HepG2 (cell line): ENCODE data around the gene ERCC4. TPM values are rescaled to one million over a fixed set of nuclear protein-coding genes. Genes with fewer than 3 reads are reported as not detected.

ENCODE experiments used
- ARNT ChIP-seq: fragments of 450-650 bp; IDR thresholded peaks from 2 replicates; pipeline ENCODE4 v1.6.1; 2017
- DMAP1 ChIP-seq: IDR thresholded peaks from 2 replicates; pipeline ENCODE4 v1.6.1; 2016
- DZIP1 ChIP-seq: sonication (generic); formaldehyde crosslinking; IDR thresholded peaks from 2 replicates; pipeline ENCODE4 v1.5.0; 2020; ENCODE audit warnings: mild to moderate bottlenecking, missing genetic modification reagents
- EZH2 ChIP-seq: conservative IDR thresholded peaks from 2 replicates; pipeline ENCODE4 v1.6.1; 2012; ENCODE audit warnings: mild to moderate bottlenecking, low read depth, low read length, moderate library complexity
- FOXA3 ChIP-seq: IDR thresholded peaks from 2 replicates; pipeline ENCODE4 v1.6.1; 2016; ENCODE audit warnings: missing genetic modification reagents, missing compliant biosample characterization
- GZF1 ChIP-seq: sonication (generic); formaldehyde crosslinking; IDR thresholded peaks from 2 replicates; pipeline ENCODE4 v1.5.1; 2020; ENCODE audit warnings: mild to moderate bottlenecking, missing genetic modification reagents
- HDAC6 ChIP-seq: fragments of 200-600 bp; sonication (generic); IDR thresholded peaks from 2 replicates; pipeline ENCODE4 v1.7.0; 2017; ENCODE audit warnings: mild to moderate bottlenecking, antibody characterized with exemption, low read length, low read depth
- HNF1A ChIP-seq, 2 experiments: sonication (generic) in 1 of 2; formaldehyde crosslinking in 1 of 2; IDR thresholded peaks; 2 replicates each; pipeline versions ENCODE4 v1.4.0 to v1.6.1; 2016 to 2020; ENCODE audit warnings: borderline replicate concordance in 1 of 2, low read depth in 1 of 2, mild to moderate bottlenecking in 1 of 2, missing genetic modification reagents in 1 of 2
- ISX ChIP-seq: sonication (generic); formaldehyde crosslinking; conservative IDR thresholded peaks from 2 replicates; pipeline ENCODE4 v1.5.0; 2020; ENCODE audit warnings: missing genetic modification reagents
- KDM5A ChIP-seq: fragments of 200-600 bp; sonication (generic); IDR thresholded peaks from 2 replicates; pipeline ENCODE4 v1.7.0; 2018; ENCODE audit warnings: antibody characterized with exemption, mild to moderate bottlenecking, low read length, borderline replicate concordance
- MAF1 ChIP-seq: sonication (generic); formaldehyde crosslinking; IDR thresholded peaks from 2 replicates; pipeline ENCODE4 v1.5.0; 2020; ENCODE audit warnings: missing genetic modification reagents, borderline replicate concordance
- MLXIP ChIP-seq: sonication (generic); formaldehyde crosslinking; IDR thresholded peaks from 2 replicates; pipeline ENCODE4 v1.9.0; 2021; ENCODE audit warnings: missing genetic modification reagents, borderline replicate concordance
- ZNF230 ChIP-seq: sonication (generic); formaldehyde crosslinking; IDR thresholded peaks from 2 replicates; pipeline ENCODE4 v1.4.0; 2020; ENCODE audit warnings: mild to moderate bottlenecking, missing genetic modification reagents
- ZNF704 ChIP-seq: sonication (generic); formaldehyde crosslinking; IDR thresholded peaks from 2 replicates; pipeline ENCODE4 v1.8.1; 2023; ENCODE audit warnings: mild to moderate bottlenecking, inconsistent platforms, moderate library complexity, missing genetic modification reagents, borderline replicate concordance
- ZUFSP ChIP-seq: sonication (generic); formaldehyde crosslinking; IDR thresholded peaks from 2 replicates; pipeline ENCODE4 v1.9.0; 2021; ENCODE audit warnings: missing genetic modification reagents, mild to moderate bottlenecking, borderline replicate concordance
- polyA plus RNA-seq, 8 experiments: library from polyadenylated mRNA; depleted of rRNA in 3 of 8; stranded (reverse) in 7 of 8; unstranded in 1 of 8; fragments of >200 nt; fragmentation: Illumina TruSeq in 4 of 8; extraction: Trizol in 4 of 8; gene quantifications; 2 replicates each; pipeline versions ENCODE4 v1.2.1 to v1.2.3, GENCODE V29; 2011 to 2016; ENCODE audit warnings: low read depth in 4 of 8, missing spikeins in 1 of 8, mixed read lengths in 1 of 8; ENCODE audit not compliant: insufficient read depth in 1 of 8
- total RNA-seq, 5 experiments: library from RNA; depleted of rRNA; stranded (reverse); fragments of >200 nt; fragmentation: Illumina TruSeq; extraction: Trizol; gene quantifications; 2 replicates each; pipeline ENCODE4 v1.2.3, GENCODE V29; 2016; ENCODE audit warnings: low read depth in 1 of 5
- TF ChIP-seq, protein P1 (sequence below): sonication (generic); formaldehyde crosslinking; IDR thresholded peaks from 2 replicates; pipeline ENCODE4 v1.5.0; 2020; ENCODE audit warnings: missing genetic modification reagents

The ERCC4 gene
- total and polyA plus RNA-seq, 2 of the 13 experiments (the other 11 are each of a cell fraction or from before 2014, with no cell fraction given) = 5.4 to 15.2 TPM

- TF ChIP-seq HNF1A (IDR thresholded peaks at IDR 0.05; ENCODE audit: low read depth) = peak; percentile 78; the same call in 1 of the 2 replicates
- peak; percentile 41; the same call in 1 of the 2 replicates for TF ChIP-seq HNF1A (CRISPR knock-in tag; IDR thresholded peaks at IDR 0.05; ENCODE audit: borderline replicate concordance)
- TF ChIP-seq DMAP1 (CRISPR knock-in tag) = no peak
- TF ChIP-seq ARNT = no peak
- TF ChIP-seq MAF1 (CRISPR knock-in tag) = no peak
- TF ChIP-seq ZNF704 (CRISPR knock-in tag) = no peak
- no peak for TF ChIP-seq DZIP1 (CRISPR knock-in tag)
- no peak for TF ChIP-seq FOXA3 (CRISPR knock-in tag)
- TF ChIP-seq ISX (CRISPR knock-in tag) = no peak
- TF ChIP-seq EZH2 = no peak
- no peak for TF ChIP-seq KDM5A
- TF ChIP-seq ZUFSP (CRISPR knock-in tag) = no peak
- no peak for TF ChIP-seq MLXIP (CRISPR knock-in tag)
- TF ChIP-seq, protein P1, sequence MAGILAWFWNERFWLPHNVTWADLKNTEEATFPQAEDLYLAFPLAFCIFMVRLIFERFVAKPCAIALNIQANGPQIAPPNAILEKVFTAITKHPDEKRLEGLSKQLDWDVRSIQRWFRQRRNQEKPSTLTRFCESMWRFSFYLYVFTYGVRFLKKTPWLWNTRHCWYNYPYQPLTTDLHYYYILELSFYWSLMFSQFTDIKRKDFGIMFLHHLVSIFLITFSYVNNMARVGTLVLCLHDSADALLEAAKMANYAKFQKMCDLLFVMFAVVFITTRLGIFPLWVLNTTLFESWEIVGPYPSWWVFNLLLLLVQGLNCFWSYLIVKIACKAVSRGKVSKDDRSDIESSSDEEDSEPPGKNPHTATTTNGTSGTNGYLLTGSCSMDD = no peak
- no peak for TF ChIP-seq ZNF230 (CRISPR knock-in tag)
- TF ChIP-seq GZF1 = no peak
- no peak for TF ChIP-seq HDAC6
Observed at GRCh38 chr16:13997933-13998332, 78.0 kb downstream of the ERCC4 start (continued).
